PFSK-1 (cell line): ENCODE measurements around the gene LAMB4.

Experiments
- POLR2AphosphoS5 ChIP-seq: IDR thresholded peaks from 2 replicates; pipeline ENCODE4 v1.6.1; 2012; ENCODE audit warnings: low read depth, mild to moderate bottlenecking, control low read depth, low read length, moderate library complexity
- REST ChIP-seq, 2 experiments: IDR thresholded peaks; 2 replicates each; pipeline versions ENCODE4 v1.6.1 to v1.8.0; 2011 to 2012; ENCODE audit warnings: low read depth in 2 of 2, low read length in 2 of 2, control low read depth in 1 of 2, inconsistent platforms in 1 of 2, mild to moderate bottlenecking in 1 of 2, moderate library complexity in 1 of 2; ENCODE audit not compliant: insufficient read depth in 1 of 2
- SIN3A ChIP-seq: IDR thresholded peaks from 2 replicates; pipeline ENCODE4 v1.6.1; 2012; ENCODE audit warnings: mild to moderate bottlenecking, low read length, moderate library complexity, borderline replicate concordance; ENCODE audit not compliant: insufficient read depth
- TAF1 ChIP-seq: IDR thresholded peaks from 2 replicates; pipeline ENCODE4 v1.6.1; 2012; ENCODE audit warnings: low read length, control low read depth, borderline replicate concordance; ENCODE audit not compliant: insufficient read depth

- TF ChIP-seq SIN3A = no peak
- no peak for TF ChIP-seq TAF1
- no peak for TF ChIP-seq REST (IDR thresholded peaks at IDR 0.05; ENCODE audit: insufficient read depth in 1 of 2, low read depth in 2 of 2, low read length in 2 of 2)
- TF ChIP-seq POLR2AphosphoS5 = no peak
Observed at GRCh38 chr7:108008827-108009226, 121.3 kb downstream of the LAMB4 start.
